Activated T-cell treated with anti-CD3 and anti-CD28 coated beads, Interleukin-2, amount 50 U/mL, for 4 hours (primary cell): ENCODE measurements around the gene CCL14. TPM values are rescaled to one million over a fixed set of nuclear protein-coding genes. Genes with fewer than 3 reads are reported as not detected.
"Not testable (repeated sequence)": the region's sequence is repeated elsewhere in the genome, so short reads cannot be mapped to it uniquely, and the experiment has no call there.

Experiments used
- ATAC-seq, 2 donors: fragments of 200-7000 bp; cut with Tn5 transposase; one replicate each; pipeline ENCODE4 v1.10.0; 2021
- DNase-seq: peaks from one replicate; pipeline ENCODE4 v3.0.0-alpha.2; 2020
- H3K27me3 Mint-ChIP-seq: one replicate; pipeline ENCODE4 v1.8.0; 2021; ENCODE audit warnings: low read depth, mixed read lengths
- H3K36me3 Mint-ChIP-seq: one replicate; pipeline ENCODE4 v1.8.0; 2022; ENCODE audit warnings: mixed read lengths; ENCODE audit not compliant: insufficient read depth
- H3K4me1 Mint-ChIP-seq: one replicate; pipeline ENCODE4 v1.8.0; 2021; ENCODE audit warnings: low read depth, mixed read lengths
- H3K4me3 Mint-ChIP-seq: one replicate; pipeline ENCODE4 v1.8.0; 2021; ENCODE audit warnings: mild to moderate bottlenecking, moderate library complexity, mixed read lengths
- H3K9me3 Mint-ChIP-seq: one replicate; pipeline ENCODE4 v1.8.0; 2021; ENCODE audit warnings: mixed read lengths
- total RNA-seq, 3 donors: library from RNA; stranded (reverse); gene quantifications; one replicate each; pipeline ENCODE4 v1.2.1, GENCODE V29; 2021

CCL14 gene
- total RNA-seq, 3 donors from 2014 or later, result not detected

DNA sequence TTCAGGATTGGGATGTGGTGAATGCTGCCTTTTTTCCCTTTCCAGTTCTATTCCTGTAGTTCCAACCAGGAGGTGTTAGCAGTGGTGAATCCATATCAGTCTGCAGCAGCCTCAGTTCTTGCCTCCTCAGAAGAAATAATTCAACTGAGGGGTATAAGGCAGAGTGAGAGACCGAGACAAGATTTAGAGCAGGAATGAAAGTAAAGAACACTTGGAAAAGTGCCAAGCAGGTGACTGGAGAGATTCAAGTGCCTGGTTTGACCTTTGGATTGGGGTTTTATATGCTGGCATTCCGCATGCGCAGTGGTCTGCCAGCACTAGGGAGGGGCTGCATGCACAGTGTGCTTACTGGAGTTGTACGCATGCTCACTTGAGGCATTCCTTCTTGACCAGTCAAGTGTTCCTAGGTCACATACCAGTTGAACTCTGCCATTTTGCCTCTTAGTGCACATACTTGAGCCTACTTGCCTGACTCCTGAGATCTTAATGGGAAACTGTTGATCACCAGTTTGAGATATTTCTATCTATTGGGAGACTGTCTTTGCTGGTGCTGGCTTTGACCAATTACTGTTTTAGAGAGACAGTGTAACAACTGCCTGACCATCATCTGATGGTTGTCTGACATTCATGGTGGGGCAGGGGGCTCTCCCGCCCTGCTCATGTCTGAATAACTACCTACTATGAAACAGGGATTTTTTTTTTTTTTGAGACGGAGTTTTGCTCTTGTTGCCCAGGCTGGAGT is 15.5 kb upstream of the CCL14 start:
- Mint-ChIP-seq H3K4me1 (peaks cover 6% of the 10 kb centered on the region), H3K4me3 (no peak overlapping the region)

DNA sequence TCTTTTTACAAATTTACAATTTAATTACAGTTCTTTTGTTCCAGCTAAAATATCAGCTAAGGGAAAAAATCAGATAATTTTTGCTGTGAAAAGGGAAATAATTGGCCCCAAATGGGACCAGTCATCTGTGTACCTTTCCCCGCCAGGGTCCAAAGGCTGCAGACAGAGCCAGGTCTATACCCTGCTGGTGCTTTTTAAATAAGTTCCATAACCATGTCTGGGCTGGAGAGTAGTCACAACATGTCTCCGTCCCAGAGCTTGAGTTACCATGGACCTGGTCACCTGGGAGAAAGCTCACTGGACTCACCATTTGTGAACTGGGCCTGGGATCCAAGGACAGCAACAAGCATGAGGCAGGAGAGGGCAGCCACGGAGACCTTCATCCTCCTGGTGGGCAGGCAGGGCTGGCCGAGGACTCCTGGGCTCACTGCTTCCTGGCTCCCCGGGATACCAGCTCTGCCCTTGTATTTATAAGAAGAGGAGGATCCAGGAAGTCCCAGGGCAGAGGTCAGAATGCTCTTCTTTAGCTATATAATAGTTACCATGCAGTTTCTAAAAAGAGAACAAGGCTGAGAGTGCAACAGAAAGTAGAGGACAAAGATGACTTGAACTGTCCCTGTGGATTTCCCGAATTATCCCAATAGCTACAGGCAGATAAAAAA is 14.7 kb upstream of the CCL14 start, which contains the start of gene CCL15:
Gene CCL15 (minus strand): TSS at position 444 of the 662 bp plus-strand sequence. CDS start 61 bp downstream, at position 383.
- Mint-ChIP-seq H3K36me3 (no peaks in the 10 kb centered on the region), H3K27me3 (peaks cover 3% of the 10 kb centered on the region), H3K4me1 (peaks cover 6% of the 10 kb centered on the region), H3K9me3 (no peaks in the 10 kb centered on the region), H3K4me3 (no peak within 1 kb of the TSS)
- DNase-seq, result no peak
- no peak for ATAC-seq

More for the DNA sequence above, 15.5 kb upstream of the CCL14 start:
- Mint-ChIP-seq H3K9me3 (no peaks in the 10 kb centered on the region), H3K36me3 (no peaks in the 10 kb centered on the region), H3K27me3 (peaks cover 3% of the 10 kb centered on the region)
- DNase-seq (no peak), ATAC-seq (no peak)

DNA sequence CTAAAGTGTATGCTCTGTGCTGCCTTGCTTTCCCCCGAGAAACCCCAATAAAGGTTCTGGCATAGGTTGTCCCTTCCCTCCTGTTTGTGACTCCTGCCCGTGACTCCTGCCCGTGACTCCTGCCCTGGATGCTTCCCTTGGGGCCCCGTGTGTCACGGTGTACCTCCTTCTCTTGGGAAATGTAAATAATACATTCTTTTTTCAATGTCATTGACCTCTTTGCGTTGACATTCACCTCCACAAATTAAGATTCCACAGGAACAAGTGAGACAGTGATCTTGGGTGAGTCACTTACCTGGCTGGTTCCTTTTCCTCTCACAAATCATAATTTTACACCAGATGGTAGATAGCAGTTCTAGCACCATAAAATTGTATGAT is 14.2 kb upstream of the CCL14 start:
- ATAC-seq (no peak), DNase-seq (no peak)
- peaks cover 3% of the 10 kb centered on the region for H3K27me3 Mint-ChIP-seq
- peaks cover 6% of the 10 kb centered on the region for H3K4me1 Mint-ChIP-seq
- no peak overlapping the region for H3K4me3 Mint-ChIP-seq
- no peaks in the 10 kb centered on the region for H3K9me3 Mint-ChIP-seq
- no peaks in the 10 kb centered on the region for H3K36me3 Mint-ChIP-seq

DNA sequence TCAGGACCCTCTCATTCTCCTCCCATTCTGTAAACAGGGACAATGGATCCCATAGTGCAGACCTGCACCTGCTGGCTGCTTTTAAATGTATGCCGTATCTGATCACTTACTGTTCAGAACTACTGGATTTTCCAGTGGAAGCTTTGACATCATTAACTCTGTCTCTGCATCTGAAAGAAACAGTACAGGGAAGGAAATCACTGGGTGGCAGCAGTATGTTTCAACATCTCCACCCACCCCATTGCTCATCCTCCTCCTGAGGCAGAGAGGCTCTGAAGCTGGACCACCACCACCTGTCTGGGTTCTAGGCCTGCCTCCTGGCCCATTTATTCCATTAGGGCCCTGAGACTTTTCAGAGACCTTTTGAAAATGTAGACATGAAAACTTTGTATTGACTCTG is 12.2 kb upstream of the CCL14 start:
- H3K36me3 Mint-ChIP-seq, result no peaks in the 10 kb centered on the region
- ATAC-seq (no peak), DNase-seq (no peak)
- H3K4me3 Mint-ChIP-seq, result no peak overlapping the region
- H3K27me3 Mint-ChIP-seq, result peaks cover 5% of the 10 kb centered on the region
- no peaks in the 10 kb centered on the region for H3K4me1 Mint-ChIP-seq
- H3K9me3 Mint-ChIP-seq, result no peaks in the 10 kb centered on the region

DNA sequence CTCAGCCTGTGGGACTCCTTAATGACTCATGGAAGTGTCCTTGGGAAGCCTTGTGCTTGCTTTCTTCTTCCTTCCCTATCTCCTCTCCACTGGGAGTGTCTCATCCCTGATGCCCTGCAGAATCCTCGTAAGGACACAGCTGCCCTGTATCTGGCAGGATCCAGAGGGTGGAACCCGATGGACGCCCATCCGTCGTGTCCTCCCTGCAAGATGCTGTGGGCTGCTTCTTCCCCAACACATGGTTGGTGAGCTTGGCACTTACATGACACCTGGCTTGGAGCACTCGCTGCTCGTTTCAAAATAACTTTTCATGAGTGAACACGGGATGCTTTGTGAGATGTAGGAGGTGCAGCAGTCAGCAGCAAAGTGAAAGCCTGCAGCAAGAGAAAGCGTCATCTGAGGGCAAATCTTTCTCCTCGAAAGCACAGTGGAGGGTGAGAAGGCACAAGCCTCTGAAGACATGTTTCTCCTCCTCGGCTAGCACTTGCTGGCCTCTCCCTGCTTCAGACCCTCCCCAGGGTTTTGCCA is 11.6 kb upstream of the CCL14 start:
- H3K9me3 Mint-ChIP-seq, result no peaks in the 10 kb centered on the region
- no peaks in the 10 kb centered on the region for H3K36me3 Mint-ChIP-seq
- peaks cover 5% of the 10 kb centered on the region for H3K27me3 Mint-ChIP-seq
- DNase-seq (no peak), ATAC-seq (no peak)
- no peak overlapping the region for H3K4me3 Mint-ChIP-seq
- H3K4me1 Mint-ChIP-seq, result no peaks in the 10 kb centered on the region

DNA sequence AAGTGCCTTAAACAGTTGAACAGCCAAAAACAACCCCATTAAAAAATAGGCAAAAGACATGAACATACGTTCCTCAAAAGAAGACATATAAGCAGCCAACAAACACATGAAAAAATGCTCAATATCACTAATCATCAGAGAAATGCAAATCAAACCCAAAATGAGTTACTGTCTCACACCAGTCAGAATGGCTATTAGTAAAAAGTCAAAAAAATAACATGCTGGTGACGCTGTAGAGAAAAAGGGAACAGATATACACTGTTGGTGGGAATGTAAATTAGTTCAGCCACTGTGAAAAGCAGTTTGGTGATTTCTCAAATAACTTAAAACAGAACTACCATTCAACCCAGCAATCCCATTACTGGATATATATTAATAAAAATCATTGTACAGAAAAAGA is 8.8 kb upstream of the CCL14 start:
- H3K9me3 Mint-ChIP-seq, H3K4me1 Mint-ChIP-seq, H3K4me3 Mint-ChIP-seq: not testable (repeated sequence)

DNA sequence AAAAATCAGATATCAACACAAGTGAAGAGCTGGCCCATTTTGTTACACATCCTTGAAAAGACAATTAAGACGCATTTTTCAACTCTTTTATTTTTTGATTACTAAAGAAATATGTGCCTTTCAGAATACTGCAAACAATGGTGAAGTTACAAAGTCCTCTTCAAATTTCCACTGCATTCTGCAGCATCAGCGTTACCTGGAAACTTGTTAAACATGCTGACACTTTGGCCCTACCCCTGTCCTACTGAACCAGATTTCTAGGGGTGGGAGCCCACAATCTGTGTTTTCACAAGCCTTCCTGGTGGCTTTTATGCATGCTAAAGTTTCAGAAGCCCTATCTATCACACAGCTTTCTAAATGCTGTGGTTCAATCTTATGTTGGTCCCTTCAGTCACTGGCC is 4.5 kb upstream of the CCL14 start:
- H3K36me3 Mint-ChIP-seq, result no peaks in the 10 kb centered on the region
- no peaks in the 10 kb centered on the region for H3K4me1 Mint-ChIP-seq
- peaks cover 3% of the 10 kb centered on the region for H3K9me3 Mint-ChIP-seq
- ATAC-seq (no peak), DNase-seq (no peak)
- H3K27me3 Mint-ChIP-seq, result peaks cover 15% of the 10 kb centered on the region
- no peak overlapping the region for H3K4me3 Mint-ChIP-seq

More for the DNA sequence above, 8.8 kb upstream of the CCL14 start:
- not testable (repeated sequence) for ATAC-seq, DNase-seq, H3K36me3 Mint-ChIP-seq
- peaks cover 17% of the 10 kb centered on the region for H3K27me3 Mint-ChIP-seq

DNA sequence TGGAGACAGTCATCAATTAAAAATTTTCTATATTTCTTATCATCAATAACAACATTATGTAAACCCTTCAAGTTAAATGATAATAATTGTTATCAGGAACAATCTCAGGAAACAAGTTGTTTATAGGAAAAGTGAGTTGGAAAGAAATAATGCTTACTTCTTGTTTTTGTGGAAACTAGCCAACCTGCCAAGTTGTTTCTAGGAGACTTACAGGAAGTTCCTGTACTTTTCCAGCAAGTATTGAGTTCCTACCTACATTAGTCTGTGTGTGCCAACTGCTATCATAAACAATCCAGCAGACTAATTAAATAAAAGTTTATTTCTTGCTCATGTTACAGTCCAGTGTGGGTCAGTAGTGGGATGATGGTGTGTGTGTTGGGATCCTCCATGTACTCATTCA is 1.6 kb upstream of the CCL14 start:
- ATAC-seq, result no peak
- Mint-ChIP-seq H3K36me3 (no peaks in the 10 kb centered on the region), H3K27me3 (peaks cover 12% of the 10 kb centered on the region), H3K4me3 (no peak overlapping the region), H3K9me3 (peaks cover 3% of the 10 kb centered on the region), H3K4me1 (no peaks in the 10 kb centered on the region)
- no peak for DNase-seq

DNA sequence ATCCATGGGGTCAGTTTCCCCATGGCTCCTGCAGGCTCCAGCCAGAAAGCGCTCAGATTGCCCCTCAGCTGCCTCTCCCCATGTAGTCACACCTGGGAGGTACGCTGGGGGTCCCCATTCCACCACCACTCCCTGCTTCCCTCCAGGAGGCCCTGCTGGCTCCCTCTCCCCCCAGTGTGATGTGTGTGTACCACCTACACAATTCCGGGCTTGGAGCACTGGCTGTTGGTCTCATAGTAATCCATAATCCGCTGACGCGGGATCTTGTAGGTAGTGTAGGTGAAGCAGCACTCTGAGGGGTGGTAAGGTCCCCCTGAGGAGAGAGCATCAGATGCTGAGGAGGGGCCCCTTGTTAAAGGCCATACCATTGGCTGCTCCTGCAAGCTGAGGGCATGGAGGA is 2.4 kb downstream of the CCL14 start:
- H3K36me3 Mint-ChIP-seq, result no peaks in the 10 kb centered on the region
- no peaks in the 10 kb centered on the region for H3K27me3 Mint-ChIP-seq
- H3K4me1 Mint-ChIP-seq, result no peaks in the 10 kb centered on the region
- ATAC-seq (no peak), DNase-seq (no peak)
- H3K4me3 Mint-ChIP-seq, result no peak overlapping the region
- H3K9me3 Mint-ChIP-seq, result no peaks in the 10 kb centered on the region

DNA sequence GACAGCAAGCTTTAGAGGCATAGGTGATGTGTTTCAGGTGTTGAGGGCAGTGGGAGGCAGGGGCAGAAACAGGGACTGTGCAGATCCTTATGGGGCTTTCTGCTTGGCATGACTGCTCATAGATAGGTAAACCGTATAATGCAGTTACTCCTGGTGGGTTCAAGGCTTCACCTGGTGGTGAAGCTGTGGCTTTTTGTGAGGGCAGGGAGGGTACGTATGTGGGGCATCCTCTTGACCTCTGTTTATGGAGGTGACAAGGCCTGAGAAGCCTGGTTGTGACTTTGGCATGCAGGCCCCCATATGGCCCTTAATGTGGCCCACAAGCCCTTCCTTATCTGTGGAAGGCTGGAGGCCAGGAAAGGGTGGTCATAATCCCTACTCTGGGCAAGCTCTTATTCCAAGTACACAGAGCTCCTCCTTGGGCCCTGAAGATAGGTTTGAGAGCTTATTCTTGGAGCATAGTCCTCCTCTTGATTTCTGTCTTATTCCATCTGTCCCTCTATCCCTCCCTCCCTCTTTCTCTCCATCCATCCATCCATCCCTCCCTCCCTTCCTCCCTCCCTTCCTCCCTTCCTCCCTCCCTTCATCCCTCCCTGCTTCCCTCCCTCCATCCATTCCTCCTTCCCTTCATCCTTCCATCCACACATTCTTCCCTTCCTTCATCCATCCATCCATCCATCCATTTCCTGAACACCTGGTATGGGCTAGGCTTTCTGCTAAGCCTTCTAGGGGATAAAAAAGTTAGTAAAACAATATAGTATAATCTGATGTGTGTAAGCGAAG is 3.9 kb downstream of the CCL14 start:
- Mint-ChIP-seq H3K9me3 (no peaks in the 10 kb centered on the region), H3K4me3 (no peak overlapping the region), H3K4me1 (no peaks in the 10 kb centered on the region), H3K36me3 (no peaks in the 10 kb centered on the region), H3K27me3 (peaks cover 3% of the 10 kb centered on the region)
- no peak for DNase-seq
- ATAC-seq, result no peak

DNA sequence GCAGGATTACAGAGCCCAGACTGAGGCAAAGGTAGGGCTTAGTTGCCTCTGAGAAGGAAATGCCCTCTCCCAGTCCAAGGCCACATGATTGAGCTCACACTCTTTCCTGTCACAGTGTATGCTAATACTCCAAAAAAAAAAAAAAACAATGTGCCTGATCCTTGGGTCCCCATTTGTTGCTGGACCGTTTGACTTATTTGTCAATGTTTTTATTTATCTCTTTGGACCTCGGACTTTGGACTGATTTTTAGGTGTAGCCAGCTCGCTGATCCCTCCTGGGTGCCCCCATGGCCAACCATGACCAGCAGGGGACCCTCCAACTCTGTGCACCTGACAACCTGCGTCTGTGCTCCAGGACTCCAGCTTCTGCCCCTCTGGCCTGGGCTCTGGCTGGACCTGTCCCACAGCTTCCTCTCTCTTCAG is 4.6 kb downstream of the CCL14 start:
- no peaks in the 10 kb centered on the region for H3K4me1 Mint-ChIP-seq
- no peak overlapping the region for H3K4me3 Mint-ChIP-seq
- H3K36me3 Mint-ChIP-seq, result no peaks in the 10 kb centered on the region
- no peaks in the 10 kb centered on the region for H3K9me3 Mint-ChIP-seq
- DNase-seq (no peak), ATAC-seq (no peak)
- H3K27me3 Mint-ChIP-seq, result peaks cover 3% of the 10 kb centered on the region

DNA sequence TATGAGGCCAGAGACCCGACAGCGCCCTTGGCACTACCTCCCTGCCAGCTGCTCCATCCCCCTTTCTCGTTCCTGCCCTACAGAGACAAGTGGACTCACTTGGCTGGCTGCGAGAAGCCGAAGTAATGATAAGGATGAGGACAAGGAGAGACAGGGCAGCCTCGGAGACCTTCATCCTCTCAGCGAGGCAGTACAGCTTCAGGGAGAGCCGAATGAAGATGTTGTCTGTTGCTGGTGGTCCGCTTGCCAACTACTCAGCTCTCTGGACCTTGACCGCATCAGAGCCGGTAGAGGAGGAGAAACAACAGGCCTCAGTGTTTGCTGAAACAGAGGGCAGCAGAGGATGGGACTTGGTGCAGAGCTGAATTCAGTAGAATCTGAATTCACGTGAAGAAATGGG is 5.3 kb downstream of the CCL14 start, which contains the start of gene CCL16:
Gene CCL16 (minus strand): TSS at position 252 of the 400 bp plus-strand sequence. CDS start 77 bp downstream, at position 175.
- ATAC-seq (no peak), DNase-seq (no peak)
- Mint-ChIP-seq H3K36me3 (no peaks in the 10 kb centered on the region), H3K4me3 (no peak within 1 kb of the TSS), H3K9me3 (no peaks in the 10 kb centered on the region), H3K27me3 (peaks cover 6% of the 10 kb centered on the region), H3K4me1 (peaks cover 4% of the 10 kb centered on the region)

DNA sequence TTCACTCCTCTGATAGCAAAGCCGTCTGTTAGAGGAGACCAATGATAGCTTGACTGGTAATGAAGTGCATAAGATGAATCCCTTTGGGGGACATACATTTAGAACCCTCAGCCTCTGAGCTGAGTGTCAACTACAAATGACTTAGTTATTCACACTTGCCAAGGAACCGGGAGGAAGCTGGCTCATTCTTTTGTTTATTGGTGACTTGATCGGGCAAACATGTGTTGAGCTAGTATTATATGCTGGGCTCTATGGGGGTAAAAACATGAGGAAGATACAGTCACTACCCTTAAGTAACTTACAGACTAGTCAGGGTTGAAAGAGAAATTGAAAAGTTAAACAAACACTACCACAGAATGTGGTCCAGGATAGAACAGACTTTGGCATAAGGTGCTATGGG is 8.2 kb downstream of the CCL14 start:
- DNase-seq (no peak), ATAC-seq (no peak)
- H3K4me1 Mint-ChIP-seq, result peaks cover 4% of the 10 kb centered on the region
- H3K36me3 Mint-ChIP-seq, result no peaks in the 10 kb centered on the region
- H3K4me3 Mint-ChIP-seq, result no peak overlapping the region
- H3K9me3 Mint-ChIP-seq, result no peaks in the 10 kb centered on the region
- H3K27me3 Mint-ChIP-seq, result peaks cover 6% of the 10 kb centered on the region

DNA sequence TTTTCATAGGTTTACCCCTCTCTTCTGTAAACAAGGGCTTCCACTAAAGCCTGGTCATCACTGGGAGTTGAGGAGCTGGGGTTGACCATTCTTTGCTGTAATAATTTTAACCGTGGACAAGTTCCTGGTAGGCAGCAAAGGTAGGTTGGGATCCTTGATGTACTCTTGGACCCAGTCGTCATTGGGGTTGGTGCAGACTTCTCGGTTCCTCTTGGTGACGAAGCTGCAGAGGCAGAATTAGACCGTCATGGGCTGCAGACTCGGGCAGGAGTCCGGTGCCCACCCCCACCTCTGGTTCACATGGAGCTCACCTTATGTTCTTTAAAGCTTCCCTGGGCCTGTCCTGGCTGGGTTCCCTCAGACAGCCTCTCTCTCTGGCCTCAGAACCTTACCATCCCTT is 9.0 kb downstream of the CCL14 start:
- ATAC-seq (no peak), DNase-seq (no peak)
- no peaks in the 10 kb centered on the region for H3K9me3 Mint-ChIP-seq
- no peak overlapping the region for H3K4me3 Mint-ChIP-seq
- no peaks in the 10 kb centered on the region for H3K36me3 Mint-ChIP-seq
- H3K4me1 Mint-ChIP-seq, result peaks cover 4% of the 10 kb centered on the region
- H3K27me3 Mint-ChIP-seq, result peaks cover 6% of the 10 kb centered on the region
